HuH-7.5 (cell line): ENCODE data around the gene EML6.
"Not testable (repeated sequence)": the region's sequence is repeated elsewhere in the genome, so short reads cannot be mapped to it uniquely, and the experiment has no call there.

ENCODE experiments used
- DNase-seq: peaks from one replicate; pipeline ENCODE4 v3.0.0; 2011; ENCODE audit warnings: low spot score

The EML6 gene

GRCh38 chr2:54803783-54804751, 80.6 kb downstream of the EML6 start:
- DNase-seq, result no peak

GRCh38 chr2:54805255-54805654, 81.8 kb downstream of the EML6 start:
- no peak for DNase-seq

GRCh38 chr2:54806975-54807374, 83.5 kb downstream of the EML6 start:
- no peak for DNase-seq

GRCh38 chr2:54808661-54809060, 85.2 kb downstream of the EML6 start:
- no peak for DNase-seq

- DNase-seq, result no peak
Measured at GRCh38 chr2:54809819-54810218, 86.4 kb downstream of the EML6 start.

GRCh38 chr2:54810246-54810645, 86.8 kb downstream of the EML6 start:
- no peak for DNase-seq

- DNase-seq, result no peak
Measured at GRCh38 chr2:54813584-54813983, 90.1 kb downstream of the EML6 start.

- DNase-seq, result no peak
Measured at GRCh38 chr2:54814389-54815147, 91.1 kb downstream of the EML6 start.

- DNase-seq, result no peak
Measured at GRCh38 chr2:54815148-54815539, 91.7 kb downstream of the EML6 start.

GRCh38 chr2:54818226-54818625, 94.8 kb downstream of the EML6 start:
- no peak for DNase-seq

- no peak for DNase-seq
Measured at GRCh38 chr2:54820558-54820957, 97.1 kb downstream of the EML6 start.

GRCh38 chr2:54824567-54824966, 101.1 kb downstream of the EML6 start:
- no peak for DNase-seq

- no peak for DNase-seq
Measured at GRCh38 chr2:54830546-54830945, 107.1 kb downstream of the EML6 start.

- DNase-seq, result no peak
Measured at GRCh38 chr2:54831480-54831879, 108.0 kb downstream of the EML6 start.

GRCh38 chr2:54834721-54835120, 111.3 kb downstream of the EML6 start:
- no peak for DNase-seq

- DNase-seq, result no peak
Measured at GRCh38 chr2:54836477-54836876, 113.0 kb downstream of the EML6 start.

- peak; percentile 43 for DNase-seq
Measured at GRCh38 chr2:54838585-54839035, 115.1 kb downstream of the EML6 start.

- DNase-seq, result no peak
Measured at GRCh38 chr2:54839461-54840255, 116.2 kb downstream of the EML6 start.

GRCh38 chr2:54840559-54841468, 117.4 kb downstream of the EML6 start:
- DNase-seq, result no peak

GRCh38 chr2:54841500-54841899, 118.0 kb downstream of the EML6 start:
- DNase-seq, result not testable (repeated sequence)

GRCh38 chr2:54845094-54845493, 121.6 kb downstream of the EML6 start:
- DNase-seq, result no peak
